Stimulated activated CD4-positive, alpha-beta T cell treated with anti-CD3 and anti-CD28 coated beads, Interleukin-15, amount 100 ng/mL, for 48 hours (primary cell): ENCODE measurements around the gene DGCR8.

Experiments
- DNase-seq, 2 donors: peaks; one replicate each; pipeline ENCODE4 v3.0.0-alpha.2; 2020; ENCODE audit warnings: low read depth in 2 of 2

DGCR8 gene

DNA sequence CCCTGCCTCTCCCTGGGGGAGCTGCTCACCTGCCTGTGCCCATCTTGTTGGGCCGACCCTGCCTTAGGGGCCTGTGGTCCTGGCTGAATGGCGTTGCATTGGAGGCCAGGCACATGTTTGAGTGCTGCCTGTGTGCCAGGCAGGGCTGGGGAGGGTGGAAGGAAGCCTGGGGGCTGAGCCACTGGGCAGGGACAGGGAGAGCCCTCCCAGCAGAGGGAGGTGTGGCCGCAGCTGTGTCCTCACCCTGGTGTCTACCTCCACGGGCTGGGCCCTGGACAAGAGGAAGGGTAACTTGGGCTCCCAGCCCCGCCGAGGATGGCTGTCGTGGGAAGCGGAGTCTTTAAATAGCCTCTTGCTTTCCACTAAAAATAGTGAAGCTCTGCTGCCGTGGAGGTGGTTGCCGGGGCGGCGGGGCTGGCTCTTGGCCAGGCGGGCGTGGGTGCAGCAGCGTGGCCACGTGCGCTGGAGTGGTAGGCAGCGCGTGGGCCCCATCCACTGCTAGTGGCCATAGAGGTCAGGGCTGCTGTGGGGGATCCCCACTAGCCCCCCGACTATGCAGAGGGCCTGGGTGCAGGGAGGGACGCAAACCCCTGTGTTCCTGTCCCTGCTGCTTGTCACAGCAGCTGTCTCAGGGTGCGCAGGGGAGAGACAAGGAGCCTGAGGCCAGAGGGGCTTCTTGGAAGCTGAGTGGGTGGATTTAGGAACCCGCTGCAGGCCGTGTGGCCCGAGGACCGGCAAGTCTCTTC is 57.8 kb downstream of the DGCR8 start:
- DNase-seq, result no peak

DNA sequence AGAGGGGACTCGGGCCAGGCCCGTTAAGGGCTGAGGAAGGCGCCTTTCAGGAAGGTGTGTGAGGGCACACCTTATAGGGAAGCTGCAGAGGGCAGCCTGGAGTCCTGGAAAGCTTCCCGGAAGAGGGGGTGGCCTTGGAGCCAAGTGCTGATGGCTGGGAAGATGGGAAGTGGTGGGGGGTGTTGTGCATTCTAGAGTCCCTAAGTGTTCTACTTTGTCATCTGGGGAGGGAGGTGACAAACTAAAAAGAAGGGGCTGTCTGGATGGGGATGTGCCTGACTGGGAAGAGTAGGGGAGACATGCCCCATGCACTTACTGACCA is 58.3 kb downstream of the DGCR8 start:
- DNase-seq, result no peak

GRCh38 chr22:20138868-20139267 is 58.8 kb downstream of the DGCR8 start:
- DNase-seq, result no peak

DNA sequence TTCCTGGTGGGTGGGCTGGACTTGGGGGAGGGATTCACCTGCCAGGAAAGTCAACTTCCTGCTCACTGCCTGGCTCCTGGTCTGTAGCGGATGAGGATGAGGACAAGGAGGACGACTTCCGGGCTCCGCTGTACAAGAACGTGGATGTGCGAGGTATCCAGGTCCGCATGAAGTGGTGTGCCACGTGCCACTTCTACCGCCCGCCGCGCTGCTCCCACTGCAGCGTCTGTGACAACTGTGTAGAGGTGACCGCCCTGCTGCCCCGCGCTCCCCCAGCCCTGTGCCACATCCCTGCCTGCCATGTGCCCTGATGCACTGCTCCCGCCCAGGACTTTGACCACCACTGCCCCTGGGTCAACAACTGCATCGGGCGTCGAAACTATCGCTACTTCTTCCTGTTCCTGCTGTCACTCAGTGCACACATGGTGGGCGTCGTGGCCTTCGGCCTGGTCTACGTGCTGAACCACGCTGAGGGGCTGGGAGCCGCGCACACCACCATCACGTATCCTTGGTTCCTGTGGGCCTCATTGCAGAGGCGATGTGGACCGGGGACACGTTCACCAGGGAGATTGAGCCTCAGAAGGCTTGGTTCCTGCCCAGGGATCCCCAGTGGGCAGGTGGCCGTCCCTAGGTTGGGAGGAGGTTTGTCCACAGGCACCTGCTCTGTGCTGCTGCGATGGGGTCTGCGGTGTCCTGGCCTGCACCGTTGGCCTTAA is 59.5 kb downstream of the DGCR8 start:
- DNase-seq, result no peak

DNA sequence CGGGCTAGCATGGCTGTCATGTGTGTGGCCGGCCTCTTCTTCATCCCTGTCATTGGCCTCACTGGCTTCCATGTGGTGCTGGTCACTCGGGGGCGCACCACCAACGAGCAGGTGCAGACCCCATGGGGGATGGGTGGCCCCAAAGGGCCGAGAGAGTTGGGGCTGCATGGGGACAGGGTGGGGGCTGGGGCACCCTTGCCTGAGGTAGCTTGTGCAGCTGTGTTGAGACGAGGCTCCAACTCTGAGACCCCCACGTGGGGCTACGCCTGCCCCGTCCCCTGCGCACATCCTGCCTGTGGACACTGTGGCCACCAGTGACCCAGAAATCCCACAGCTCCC is 60.0 kb downstream of the DGCR8 start:
- DNase-seq, result no peak

- no peak for DNase-seq
These were observed 60.5 kb downstream of the DGCR8 start for GRCh38 chr22:20140521-20140964.

GRCh38 chr22:20141186-20142077 is 61.4 kb downstream of the DGCR8 start:
- DNase-seq, result no peak

DNA sequence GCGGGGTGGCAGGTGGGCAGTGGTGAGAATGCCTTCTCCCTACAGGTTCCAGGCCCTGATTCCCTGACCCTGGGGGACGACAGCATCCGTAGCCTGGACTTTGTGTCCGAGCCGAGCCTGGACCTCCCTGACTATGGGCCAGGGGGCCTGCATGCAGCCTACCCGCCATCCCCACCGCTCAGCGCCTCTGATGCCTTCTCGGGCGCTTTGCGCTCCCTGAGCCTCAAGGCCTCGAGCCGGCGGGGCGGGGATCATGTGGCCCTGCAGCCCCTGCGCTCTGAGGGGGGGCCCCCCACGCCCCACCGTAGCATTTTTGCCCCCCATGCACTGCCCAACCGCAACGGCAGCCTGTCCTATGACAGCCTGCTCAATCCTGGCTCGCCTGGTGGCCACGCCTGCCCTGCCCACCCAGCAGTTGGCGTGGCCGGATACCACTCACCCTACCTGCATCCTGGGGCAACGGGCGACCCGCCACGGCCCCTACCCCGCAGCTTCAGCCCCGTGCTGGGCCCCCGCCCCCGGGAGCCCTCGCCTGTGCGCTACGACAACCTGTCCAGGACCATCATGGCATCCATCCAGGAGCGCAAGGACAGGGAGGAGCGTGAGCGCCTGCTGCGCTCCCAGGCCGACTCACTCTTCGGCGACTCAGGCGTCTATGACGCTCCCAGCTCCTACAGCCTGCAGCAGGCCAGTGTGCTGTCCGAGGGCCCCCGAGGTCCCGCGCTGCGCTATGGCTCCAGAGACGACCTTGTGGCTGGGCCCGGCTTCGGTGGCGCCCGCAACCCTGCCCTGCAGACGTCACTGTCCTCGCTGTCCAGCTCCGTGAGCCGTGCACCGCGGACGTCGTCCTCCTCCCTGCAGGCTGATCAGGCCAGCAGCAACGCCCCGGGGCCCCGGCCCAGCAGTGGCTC is 62.9 kb downstream of the DGCR8 start:
- DNase-seq, result no peak

DNA sequence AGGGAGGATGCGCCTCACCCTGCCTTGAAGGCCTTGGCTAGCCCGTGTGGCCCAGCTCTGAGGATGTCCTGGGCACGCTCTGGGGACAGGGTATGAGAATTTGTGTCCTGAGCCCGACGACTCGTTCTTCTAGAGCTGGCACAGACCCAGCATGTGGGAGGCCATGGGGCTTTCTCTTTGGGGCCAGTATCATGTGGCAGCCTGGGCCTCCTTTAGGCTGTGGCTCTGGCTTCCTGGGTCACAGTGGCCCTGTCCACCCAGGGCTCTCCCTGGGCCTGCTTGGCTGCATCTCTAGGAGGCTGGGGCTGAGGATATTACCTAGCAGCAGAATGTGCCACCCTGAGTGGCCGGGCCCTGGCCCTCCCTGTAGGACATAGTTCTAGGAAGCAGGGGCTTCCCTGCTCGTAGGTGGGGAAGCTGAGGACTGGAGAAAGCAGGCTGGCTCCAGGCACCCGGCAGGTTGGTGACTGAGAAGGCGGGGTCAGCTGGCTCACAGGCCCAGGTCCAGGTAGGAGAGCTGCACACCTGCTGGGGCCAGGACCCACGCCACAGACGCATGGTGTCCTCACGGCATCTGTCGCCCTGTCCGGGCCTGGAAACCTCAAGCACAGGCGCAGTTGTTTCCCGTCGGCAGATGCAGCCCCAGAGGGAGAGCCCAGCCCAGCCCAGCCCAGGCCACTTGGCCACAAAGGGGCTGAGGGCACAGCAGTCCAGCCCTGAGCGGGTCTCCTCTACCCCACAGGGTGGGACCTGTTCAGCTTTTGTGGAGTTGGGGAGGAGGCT is 64.0 kb downstream of the DGCR8 start:
- DNase-seq, result no peak

DNA sequence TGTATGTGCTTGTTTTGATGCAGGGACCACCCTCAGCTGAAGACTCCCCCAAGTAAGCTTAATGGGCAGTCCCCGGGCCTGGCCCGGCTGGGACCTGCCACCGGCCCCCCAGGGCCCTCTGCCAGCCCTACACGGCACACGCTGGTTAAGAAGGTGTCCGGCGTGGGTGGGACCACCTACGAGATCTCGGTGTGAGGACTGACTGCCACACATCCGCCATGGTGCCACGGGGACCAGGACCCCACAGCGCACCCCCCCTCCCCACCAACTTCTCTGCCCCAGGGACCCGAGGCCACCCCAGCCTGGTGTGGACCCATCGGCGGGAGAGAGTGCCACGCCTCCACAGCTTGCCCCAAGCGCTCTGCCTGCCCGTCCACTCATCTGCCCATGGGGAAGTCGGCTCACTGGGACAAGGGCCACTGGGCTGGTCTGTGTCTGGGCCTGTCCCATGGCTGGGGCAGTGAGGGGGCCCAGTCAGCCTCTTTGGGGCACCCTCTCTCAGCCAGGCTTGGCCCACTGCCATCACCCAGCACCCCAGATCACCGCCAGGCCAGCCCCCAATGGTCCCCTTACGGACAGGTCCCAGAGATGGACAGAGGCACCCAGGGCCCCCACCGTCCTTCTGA is 65.3 kb downstream of the DGCR8 start:
- DNase-seq, result no peak

GRCh38 chr22:20145832-20146223 is 65.8 kb downstream of the DGCR8 start:
- DNase-seq, result no peak

DNA sequence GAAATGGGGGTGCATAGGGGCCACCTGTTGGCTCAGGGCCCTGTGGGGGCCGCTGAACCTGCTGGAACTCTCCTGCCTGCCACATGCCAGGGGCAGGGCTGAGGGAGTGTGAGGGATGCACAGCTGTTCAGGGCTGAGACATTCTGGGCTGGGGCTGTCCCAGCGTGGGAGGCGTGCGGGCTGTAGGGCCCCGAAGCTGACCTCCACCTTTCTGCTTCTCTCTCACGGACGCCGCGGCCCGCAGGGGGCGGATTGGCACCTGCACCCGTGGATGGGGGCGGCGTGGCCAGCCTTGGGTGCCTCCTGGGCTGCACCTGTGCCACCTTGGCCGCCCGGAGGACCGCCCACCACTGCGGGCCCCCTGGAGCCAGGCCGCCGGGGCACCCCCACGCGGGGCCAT is 66.7 kb downstream of the DGCR8 start:
- DNase-seq, result no peak

DNA sequence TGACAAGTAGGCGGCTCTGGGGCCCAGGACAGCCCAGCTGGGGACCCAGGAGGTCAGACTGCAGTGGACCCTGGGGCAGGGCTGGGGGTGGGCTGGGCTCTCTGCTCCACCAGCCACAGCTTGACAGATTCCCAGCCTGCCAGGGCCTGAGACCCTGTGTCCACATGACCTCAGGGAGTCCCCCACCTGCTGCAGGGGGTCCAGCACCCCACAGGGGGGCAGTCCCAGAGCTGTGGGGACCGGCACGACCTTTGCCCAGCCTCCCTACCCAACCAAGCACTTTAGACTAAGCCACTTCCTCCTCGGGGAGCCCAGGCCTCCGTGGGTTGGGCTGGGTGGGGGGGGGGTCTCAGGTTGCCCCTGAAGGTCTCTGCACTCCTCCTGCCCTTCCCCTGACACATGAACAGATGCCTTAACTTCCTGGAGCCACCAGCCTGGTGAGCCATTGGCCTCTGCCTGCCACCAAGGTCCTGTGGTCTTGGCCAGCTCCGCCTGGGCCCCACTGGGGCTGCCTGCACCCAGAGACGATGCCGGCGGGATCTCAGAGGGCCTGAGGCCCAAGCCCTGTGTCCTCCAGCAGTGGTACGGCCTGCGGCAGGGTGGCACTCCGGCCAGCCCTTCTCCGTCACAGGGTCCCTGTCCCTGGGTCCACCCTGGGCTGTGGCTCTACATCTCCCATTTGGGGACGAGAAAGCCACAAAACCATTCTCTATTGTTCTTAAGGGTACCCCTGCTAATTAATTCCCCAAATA is 67.4 kb downstream of the DGCR8 start:
- DNase-seq, result no peak

DNA sequence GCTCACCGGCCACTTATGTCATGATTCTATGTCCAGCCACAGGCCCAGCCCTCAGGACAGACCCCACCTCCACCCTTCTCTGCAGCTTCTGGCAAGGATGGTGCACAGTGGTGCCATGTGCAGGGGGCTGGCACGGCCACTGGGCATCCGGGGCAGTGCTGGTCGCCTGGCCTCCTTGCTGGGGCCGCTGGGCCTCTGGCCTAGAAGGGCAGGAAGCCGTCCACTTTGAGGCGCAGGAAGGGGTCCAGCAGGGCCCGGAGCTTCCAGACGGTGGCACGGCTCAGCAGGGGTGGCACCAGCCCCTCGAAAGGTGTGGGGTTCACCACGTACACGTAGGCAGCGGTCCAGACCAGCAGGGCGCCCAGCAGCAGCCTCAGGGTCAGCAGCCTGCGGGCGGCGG is 68.4 kb downstream of the DGCR8 start:
- no peak for DNase-seq

DNA sequence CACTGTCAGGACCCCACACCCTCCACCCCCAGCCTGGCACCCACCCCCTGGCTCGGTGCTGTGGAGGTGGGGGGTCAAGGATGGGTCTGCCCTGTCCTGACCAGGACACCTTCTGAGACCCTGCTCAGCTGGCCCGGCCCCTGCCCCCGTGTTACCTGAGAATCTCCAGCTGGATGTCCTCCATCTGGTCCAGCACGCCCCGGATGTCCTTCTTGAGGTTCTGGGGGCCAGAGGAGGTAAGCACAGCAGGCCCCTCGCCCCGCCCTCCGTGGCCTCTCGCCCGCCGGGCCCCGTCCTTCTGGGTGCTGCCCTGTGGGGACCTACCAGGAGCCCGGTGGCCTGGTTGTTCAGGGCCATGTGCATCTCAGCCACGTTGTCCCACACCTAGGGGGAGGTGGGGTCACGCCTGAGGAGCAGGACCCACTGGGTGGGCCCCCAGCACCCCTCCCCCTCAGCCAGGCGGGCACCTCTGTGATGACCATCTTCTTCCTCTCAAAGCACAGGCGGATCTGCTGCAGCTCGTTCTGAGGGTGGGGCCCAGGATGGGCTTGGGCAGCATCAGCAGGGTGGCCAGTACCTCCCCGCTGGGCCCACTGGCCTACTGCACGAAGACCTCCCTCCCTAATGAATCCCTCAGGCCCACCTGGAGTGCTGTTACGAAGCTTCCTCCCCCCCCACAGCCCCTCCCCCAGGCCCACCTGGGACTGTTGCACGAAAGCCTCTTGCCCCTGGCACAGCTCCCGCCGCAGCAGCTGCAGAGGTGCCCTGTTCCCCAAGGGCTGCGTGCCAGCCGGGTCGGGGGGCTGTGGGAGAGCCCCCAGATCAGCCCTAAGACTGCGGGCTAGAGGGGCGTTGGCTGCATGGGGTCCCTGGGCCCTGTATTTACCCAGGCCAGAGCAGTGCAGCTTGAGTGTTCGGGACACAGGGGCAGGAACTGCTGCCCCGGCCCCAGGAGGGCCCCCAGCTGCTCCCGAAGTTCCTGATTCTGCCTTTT is 69.5 kb downstream of the DGCR8 start:
- no peak for DNase-seq

- DNase-seq, result no peak
These were observed 70.6 kb downstream of the DGCR8 start, which contains the start of gene CCDC188 for GRCh38 chr22:20150381-20151275. Gene CCDC188, minus strand, starts transcription at chr22:20151055. Its CDS starts 69 bp downstream, at chr22:20150986.

GRCh38 chr22:20151276-20151588 is 71.2 kb downstream of the DGCR8 start:
- no peak for DNase-seq
